Fibroblast of peridontal ligament (primary cell): ENCODE data around the gene CSF3.
"Not testable (repeated sequence)": the region's sequence is repeated elsewhere in the genome, so short reads cannot be mapped to it uniquely, and the experiment has no call there.

ENCODE experiments used
- DNase-seq: peaks from one replicate; pipeline ENCODE4 v3.0.0-alpha.2; 2010; ENCODE audit errors: extremely low read depth

CSF3 gene

GRCh38 chr17:39997543-39997942 lies 17.7 kb upstream of the CSF3 start:
- no peak for DNase-seq

DNA sequence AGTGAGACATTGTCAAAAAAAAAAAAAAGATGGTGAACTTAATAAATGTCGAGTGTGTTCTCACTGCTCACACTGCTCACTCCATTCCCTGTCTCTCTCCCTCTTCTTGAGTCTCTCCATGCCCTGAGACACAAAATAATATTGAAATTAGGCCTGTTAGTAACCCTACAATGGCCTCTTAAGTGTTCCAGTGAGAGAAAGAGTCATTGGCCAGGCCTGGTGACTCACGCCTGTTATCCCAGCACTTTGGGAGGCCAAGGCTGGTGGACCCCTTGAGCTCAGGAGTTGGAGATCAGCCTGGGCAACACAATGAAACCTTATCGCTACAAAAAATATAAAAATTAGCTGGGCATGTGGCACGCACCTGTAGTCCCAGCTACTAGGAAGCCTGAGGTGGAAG lies 16.2 kb upstream of the CSF3 start:
- DNase-seq, result peak; percentile 3

DNA sequence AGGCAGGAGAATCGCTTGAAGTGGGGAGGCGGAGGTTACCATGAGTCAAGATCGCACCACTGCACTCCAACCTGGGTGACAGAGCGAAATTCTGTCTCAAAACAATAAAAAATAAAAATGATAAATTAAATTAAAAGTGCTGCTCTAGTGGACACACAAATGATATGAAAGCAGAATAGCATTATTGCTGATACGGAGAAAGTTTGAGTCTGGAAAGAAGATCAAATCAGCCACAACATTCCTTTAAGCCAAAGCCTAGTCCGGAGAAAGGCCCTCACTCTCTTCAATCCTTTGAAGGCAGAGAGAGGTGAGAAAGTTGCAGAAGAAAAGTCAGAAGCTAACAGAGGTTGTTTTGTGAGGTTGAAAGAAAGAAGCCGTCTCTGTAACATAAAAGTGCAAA lies 15.1 kb upstream of the CSF3 start:
- no peak for DNase-seq

DNA sequence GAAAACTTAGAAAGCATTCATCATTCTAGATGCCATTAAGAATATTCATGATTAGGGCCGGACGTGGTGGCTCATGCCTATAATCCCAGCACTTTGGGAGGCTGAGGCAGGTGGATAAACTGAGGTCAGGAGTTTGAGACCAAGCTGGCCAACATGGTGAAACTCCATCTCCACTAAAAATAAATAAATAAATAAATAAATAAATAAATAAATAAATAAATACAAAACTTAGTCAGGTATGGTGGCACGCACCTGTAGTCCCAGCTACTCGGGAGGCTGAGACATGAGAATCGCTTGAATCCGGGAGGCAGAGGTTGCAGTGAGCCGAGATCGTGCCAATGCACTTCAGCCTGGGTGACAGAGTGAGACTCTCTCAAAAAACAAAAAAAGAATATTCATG lies 13.9 kb upstream of the CSF3 start:
- not testable (repeated sequence) for DNase-seq

DNA sequence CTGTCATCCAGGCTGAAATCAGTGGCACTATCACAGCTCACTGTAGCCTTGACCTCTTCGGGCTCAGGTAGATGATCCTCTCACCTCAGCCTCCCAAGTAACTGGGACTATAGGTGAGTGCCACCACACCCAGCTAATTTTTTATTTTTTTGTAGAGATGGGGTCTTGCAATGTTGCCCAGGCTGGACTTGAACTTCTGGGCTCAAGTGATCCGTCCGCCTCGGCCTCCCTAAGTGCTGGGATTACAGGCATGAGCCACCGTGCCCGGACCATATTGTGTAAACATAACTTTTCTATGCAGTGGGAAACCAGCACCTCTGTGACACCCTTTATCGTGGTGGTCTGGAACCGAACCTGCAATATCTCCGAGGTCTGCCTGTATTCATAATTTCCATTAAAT lies 11.2 kb upstream of the CSF3 start:
- DNase-seq, result no peak

GRCh38 chr17:40004712-40005111 lies 10.5 kb upstream of the CSF3 start:
- no peak for DNase-seq

GRCh38 chr17:40005520-40005919 lies 9.7 kb upstream of the CSF3 start:
- DNase-seq, result no peak

GRCh38 chr17:40010946-40011500 lies 4.2 kb upstream of the CSF3 start:
- DNase-seq, result not testable (repeated sequence)

DNA sequence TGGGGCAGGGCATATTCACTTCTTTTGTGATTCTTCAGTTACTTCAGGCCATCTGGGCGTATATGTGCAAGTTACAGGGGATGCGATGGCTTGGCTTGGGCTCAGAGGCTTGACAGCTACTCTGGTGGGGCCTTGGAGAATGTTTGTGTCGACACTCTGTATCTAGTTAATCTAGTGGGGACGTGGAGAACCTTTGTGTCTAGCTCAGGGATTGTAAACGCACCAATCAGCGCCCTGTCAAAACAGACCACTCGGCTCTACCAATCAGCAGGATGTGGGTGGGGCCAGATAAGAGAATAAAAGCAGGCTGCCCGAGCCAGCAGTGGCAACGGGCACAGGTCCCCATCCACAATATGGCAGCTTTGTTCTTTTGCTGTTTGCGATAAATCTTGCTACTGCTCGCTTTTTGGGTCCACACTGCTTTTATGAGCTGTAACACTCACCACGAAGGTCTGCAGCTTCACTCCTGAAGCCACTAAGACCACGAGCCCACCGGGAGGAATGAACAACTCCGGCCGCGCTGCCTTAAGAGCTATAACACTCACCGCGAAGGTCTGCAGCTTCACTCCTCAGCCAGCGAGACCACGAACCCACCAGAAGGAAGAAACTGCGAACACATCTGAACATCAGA lies 3.1 kb upstream of the CSF3 start:
- not testable (repeated sequence) for DNase-seq

GRCh38 chr17:40014375-40014980 lies 762 bp upstream of the CSF3 start:
- DNase-seq, result no peak

DNA sequence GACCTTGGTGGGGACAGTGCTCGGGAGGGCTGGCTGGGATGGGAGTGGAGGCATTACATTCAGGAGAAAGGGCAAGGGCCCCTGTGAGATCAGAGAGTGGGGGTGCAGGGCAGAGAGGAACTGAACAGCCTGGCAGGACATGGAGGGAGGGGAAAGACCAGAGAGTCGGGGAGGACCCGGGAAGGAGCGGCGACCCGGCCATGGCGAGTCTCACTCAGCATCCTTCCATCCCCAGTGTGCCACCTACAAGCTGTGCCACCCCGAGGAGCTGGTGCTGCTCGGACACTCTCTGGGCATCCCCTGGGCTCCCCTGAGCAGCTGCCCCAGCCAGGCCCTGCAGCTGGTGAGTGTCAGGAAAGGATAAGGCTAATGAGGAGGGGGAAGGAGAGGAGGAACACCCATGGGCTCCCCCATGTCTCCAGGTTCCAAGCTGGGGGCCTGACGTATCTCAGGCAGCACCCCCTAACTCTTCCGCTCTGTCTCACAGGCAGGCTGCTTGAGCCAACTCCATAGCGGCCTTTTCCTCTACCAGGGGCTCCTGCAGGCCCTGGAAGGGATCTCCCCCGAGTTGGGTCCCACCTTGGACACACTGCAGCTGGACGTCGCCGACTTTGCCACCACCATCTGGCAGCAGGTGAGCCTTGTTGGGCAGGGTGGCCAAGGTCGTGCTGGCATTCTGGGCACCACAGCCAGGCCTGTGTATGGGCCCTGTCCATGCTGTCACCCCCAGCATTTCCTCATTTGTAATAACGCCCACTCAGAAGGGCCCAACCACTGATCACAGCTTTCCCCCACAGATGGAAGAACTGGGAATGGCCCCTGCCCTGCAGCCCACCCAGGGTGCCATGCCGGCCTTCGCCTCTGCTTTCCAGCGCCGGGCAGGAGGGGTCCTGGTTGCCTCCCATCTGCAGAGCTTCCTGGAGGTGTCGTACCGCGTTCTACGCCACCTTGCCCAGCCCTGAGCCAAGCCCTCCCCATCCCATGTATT lies 1.1 kb downstream of the CSF3 start:
- no peak for DNase-seq

DNA sequence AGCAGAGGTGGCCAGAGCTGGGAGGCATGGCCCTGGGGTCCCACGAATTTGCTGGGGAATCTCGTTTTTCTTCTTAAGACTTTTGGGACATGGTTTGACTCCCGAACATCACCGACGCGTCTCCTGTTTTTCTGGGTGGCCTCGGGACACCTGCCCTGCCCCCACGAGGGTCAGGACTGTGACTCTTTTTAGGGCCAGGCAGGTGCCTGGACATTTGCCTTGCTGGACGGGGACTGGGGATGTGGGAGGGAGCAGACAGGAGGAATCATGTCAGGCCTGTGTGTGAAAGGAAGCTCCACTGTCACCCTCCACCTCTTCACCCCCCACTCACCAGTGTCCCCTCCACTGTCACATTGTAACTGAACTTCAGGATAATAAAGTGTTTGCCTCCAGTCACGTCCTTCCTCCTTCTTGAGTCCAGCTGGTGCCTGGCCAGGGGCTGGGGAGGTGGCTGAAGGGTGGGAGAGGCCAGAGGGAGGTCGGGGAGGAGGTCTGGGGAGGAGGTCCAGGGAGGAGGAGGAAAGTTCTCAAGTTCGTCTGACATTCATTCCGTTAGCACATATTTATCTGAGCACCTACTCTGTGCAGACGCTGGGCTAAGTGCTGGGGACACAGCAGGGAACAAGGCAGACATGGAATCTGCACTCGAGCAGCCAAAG lies 2.3 kb downstream of the CSF3 start:
- DNase-seq, result no peak

GRCh38 chr17:40018211-40019121 lies 3.2 kb downstream of the CSF3 start:
- no peak for DNase-seq

DNA sequence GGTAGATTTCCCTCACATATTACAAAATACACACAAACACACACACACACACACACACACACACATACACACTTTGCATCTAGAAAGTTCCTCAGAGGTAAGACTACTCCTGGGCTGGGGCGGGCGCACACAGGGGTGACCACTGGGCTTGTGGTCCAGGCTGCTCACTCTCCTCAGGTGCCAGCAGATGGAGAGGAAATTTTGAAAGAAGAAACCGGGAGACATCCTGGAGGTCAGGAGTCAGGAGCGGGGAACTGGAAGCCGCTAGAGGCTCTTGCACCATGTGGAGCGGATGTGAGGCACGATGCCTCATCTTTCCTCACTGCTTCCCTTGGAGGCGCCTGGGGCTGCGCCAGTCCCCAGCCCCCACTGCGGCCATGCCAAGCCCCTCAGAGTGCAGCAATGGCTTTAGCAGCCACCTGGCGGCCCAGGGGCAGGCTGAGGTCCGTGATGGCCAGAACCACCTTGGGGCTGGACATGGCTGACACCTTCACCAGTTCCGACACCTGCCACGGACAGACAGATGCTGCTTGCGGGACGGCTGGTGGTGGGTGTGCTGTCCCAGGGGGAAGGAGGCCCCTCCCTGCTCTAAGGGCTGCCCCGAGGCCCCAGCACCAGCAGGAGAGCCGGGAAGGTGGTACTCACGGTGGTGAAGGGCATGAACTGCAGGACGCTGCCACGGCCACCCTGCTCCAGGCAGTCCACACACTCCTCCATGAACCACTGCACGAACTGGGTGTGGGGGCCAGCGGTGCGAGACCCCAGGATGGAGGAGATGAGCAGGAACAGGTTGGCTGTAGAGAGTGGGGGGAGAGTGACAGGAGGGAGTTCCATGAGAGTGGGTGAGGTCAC lies 4.1 kb downstream of the CSF3 start:
- DNase-seq, result peak; percentile 27

- no peak for DNase-seq
Observed at GRCh38 chr17:40020146-40020545, 4.9 kb downstream of the CSF3 start.

- peak; percentile 40 for DNase-seq
Observed at GRCh38 chr17:40021451-40021971, 6.3 kb downstream of the CSF3 start.

GRCh38 chr17:40022497-40022896 lies 7.3 kb downstream of the CSF3 start:
- DNase-seq, result no peak

GRCh38 chr17:40022961-40023541 lies 7.8 kb downstream of the CSF3 start:
- DNase-seq, result no peak
